ENCODE measurements around the gene FCHO1. TPM values are rescaled to one million over a fixed set of nuclear protein-coding genes. Genes with fewer than 3 reads are reported as not detected.

Gene FCHO1
- total and polyA plus RNA-seq, 7 experiments from 2014 or later, result 14.7 to 107 (median 79.3) TPM

- Histone ChIP-seq H3K27me3 (ENCODE audit: control insufficient read depth in 2 of 2, insufficient read depth in 2 of 2, low read length in 2 of 2) (no peaks in the 10 kb centered on the region), H3K4me3 (ENCODE audit: low read length) (no peak overlapping the region), H3K9me3 (ENCODE audit: control insufficient read depth in 2 of 3, low read length in 3 of 3) (no peaks in the 10 kb centered on the region), H3K4me1 (ENCODE audit: control insufficient read depth in 2 of 2, insufficient read depth in 2 of 2, low read length in 2 of 2) (no peaks in the 10 kb centered on the region), H3K36me3 (ENCODE audit: control insufficient read depth in 2 of 3, insufficient read depth in 3 of 3, low read length in 3 of 3) (peaks cover 0 to 17% (median 0%) of the 10 kb centered on the region in 3 experiments), H3K27ac (ENCODE audit: low read depth, low read length) (no peak overlapping the region)
- Mint-ChIP-seq H3K27me3 (no peaks in the 10 kb centered on the region), H3K36me3 (peaks cover 0 to 15% (median 6%) of the 10 kb centered on the region in 5 donors), H3K27ac (no peak overlapping the region), H3K4me3 (no peak overlapping the region), H3K4me1 (peaks cover 0 to 11% (median 0%) of the 10 kb centered on the region in 7 donors), H3K9me3 (no peaks in the 10 kb centered on the region)
- ATAC-seq, result no peak
- ChIA-PET CTCF (no interaction called here), POLR2A (no interaction called here)
- intact Hi-C loops (cut with micrococcal nuclease), result no loop called here
- no peak for DNase-seq
Observed at GRCh38 chr19:17739121-17739875, 12.0 kb upstream of the FCHO1 start.

- ChIA-PET CTCF (interaction anchor here (0.6 to 1.0 kb wide), 2 partner anchors 113 to 118 kb away, joined by 3 to 4 read pairs; partner anchors contain the start of gene RPL18A), POLR2A (interaction anchor here (0.7 to 1.5 kb wide), 4 partner anchors 10 to 534 kb away, joined by 3 to 8 read pairs (median 4); partner anchors contain the start of genes FCHO1, MAP1S and RPL18A)
Observed at GRCh38 chr19:17741456-17741855, 9.8 kb upstream of the FCHO1 start.

GRCh38 chr19:17743874-17744580, 7.2 kb upstream of the FCHO1 start:
- Mint-ChIP-seq H3K4me1 (peaks cover 10 to 29% (median 17%) of the 10 kb centered on the region in 7 donors), H3K36me3 (peaks cover 0 to 10% (median 0%) of the 10 kb centered on the region in 5 donors), H3K27me3 (no peaks in the 10 kb centered on the region), H3K4me3 (no peak overlapping the region), H3K27ac (peak overlapping the region in 4 of 9 donors; percentile 9 to 58 (median 50)), H3K9me3 (no peaks in the 10 kb centered on the region)
- no peak for DNase-seq
- CTCF ChIA-PET, result no interaction called here
- Histone ChIP-seq H3K27me3 (ENCODE audit: control insufficient read depth in 2 of 2, insufficient read depth in 2 of 2, low read length in 2 of 2) (no peaks in the 10 kb centered on the region), H3K4me1 (ENCODE audit: control insufficient read depth in 2 of 2, insufficient read depth in 2 of 2, low read length in 2 of 2) (peaks cover 10 to 14% of the 10 kb centered on the region in 2 donors), H3K4me3 (ENCODE audit: low read length) (no peak overlapping the region), H3K9me3 (ENCODE audit: control insufficient read depth in 2 of 3, low read length in 3 of 3) (no peaks in the 10 kb centered on the region), H3K36me3 (ENCODE audit: control insufficient read depth in 2 of 3, insufficient read depth in 3 of 3, low read length in 3 of 3) (no peaks in the 10 kb centered on the region), H3K27ac (ENCODE audit: low read depth, low read length) (no peak overlapping the region)
- no peak for ATAC-seq
- intact Hi-C loops (cut with micrococcal nuclease), result loop anchor here in 1 of 2 donors (10.0 kb wide), 1 partner anchor 669 kb away; the partner anchor contains the start of genes HAUS8 and MYO9B
- POLR2A ChIA-PET, result interaction anchor here (0.5 to 1.3 kb wide), 2 partner anchors 25 to 480 kb away, joined by 3 read pairs; partner anchors contain the start of gene MAP1S

More at GRCh38 chr19:17741456-17741855, 9.8 kb upstream of the FCHO1 start:
- Mint-ChIP-seq H3K27me3 (no peaks in the 10 kb centered on the region), H3K9me3 (no peaks in the 10 kb centered on the region), H3K4me1 (peaks cover 2 to 18% (median 3%) of the 10 kb centered on the region in 7 donors), H3K36me3 (peaks cover 0 to 11% (median 0%) of the 10 kb centered on the region in 5 donors), H3K4me3 (no peak overlapping the region), H3K27ac (peak overlapping the region in 1 of 9 donors; percentile 43)
- Histone ChIP-seq H3K36me3 (ENCODE audit: control insufficient read depth in 2 of 3, insufficient read depth in 3 of 3, low read length in 3 of 3) (peaks cover 0 to 2% (median 0%) of the 10 kb centered on the region in 3 experiments), H3K4me3 (ENCODE audit: low read length) (no peak overlapping the region), H3K9me3 (ENCODE audit: control insufficient read depth in 2 of 3, low read length in 3 of 3) (no peaks in the 10 kb centered on the region), H3K27me3 (ENCODE audit: control insufficient read depth in 2 of 2, insufficient read depth in 2 of 2, low read length in 2 of 2) (no peaks in the 10 kb centered on the region), H3K4me1 (ENCODE audit: control insufficient read depth in 2 of 2, insufficient read depth in 2 of 2, low read length in 2 of 2) (no peaks in the 10 kb centered on the region), H3K27ac (ENCODE audit: low read depth, low read length) (no peak overlapping the region)
- DNase-seq (no peak), ATAC-seq (no peak)
- intact Hi-C loops (cut with micrococcal nuclease), result loop anchor here in 1 of 2 donors (10.0 kb wide), 1 partner anchor 667 kb away; the partner anchor contains the start of genes HAUS8 and MYO9B

GRCh38 chr19:17747205-17748098, 3.8 kb upstream of the FCHO1 start:
- Mint-ChIP-seq H3K36me3 (peaks cover 0 to 16% (median 0%) of the 10 kb centered on the region in 5 donors), H3K4me3 (peak overlapping the region; percentile 87 to 100 (median 94)), H3K27me3 (no peaks in the 10 kb centered on the region), H3K27ac (peak overlapping the region; percentile 14 to 88 (median 72)), H3K4me1 (peaks cover 35 to 49% (median 39%) of the 10 kb centered on the region in 7 donors), H3K9me3 (no peaks in the 10 kb centered on the region)
- intact Hi-C loops (cut with micrococcal nuclease), result loop anchor here (1.0 to 10.0 kb wide), 9 partner anchors 28 to 673 kb away; partner anchors contain the start of genes MAP1S (in 2 of the 2), CCDC124 (in 1 of the 2), COLGALT1 (in 1 of the 2) and HAUS8 (in 1 of the 2)
- H3K4me1 ChIP-seq (ENCODE audit: control insufficient read depth in 2 of 2, insufficient read depth in 2 of 2, low read length in 2 of 2), result peaks cover 31 to 37% of the 10 kb centered on the region in 2 donors
- peak; percentile 96 for ATAC-seq
- ChIA-PET POLR2A (interaction anchor here (0.9 to 2.6 kb wide), 4 partner anchors 28 to 112 kb away, joined by 3 to 13 read pairs (median 6); partner anchors contain the start of genes MAP1S and RPL18A), CTCF (interaction anchor here (1.4 kb wide), 1 partner anchor 35 kb away, joined by 3 read pairs; no protein-coding TSS in a partner anchor)
- H3K36me3 ChIP-seq (ENCODE audit: control insufficient read depth in 2 of 3, insufficient read depth in 3 of 3, low read length in 3 of 3), result no peaks in the 10 kb centered on the region
- H3K27me3 ChIP-seq (ENCODE audit: control insufficient read depth in 2 of 2, insufficient read depth in 2 of 2, low read length in 2 of 2), result no peaks in the 10 kb centered on the region
- no peaks in the 10 kb centered on the region for H3K9me3 ChIP-seq (ENCODE audit: control insufficient read depth in 2 of 3, low read length in 3 of 3)
- DNase-seq, result peak; percentile 90 to 99 (median 95)
- peak overlapping the region; percentile 59 for H3K4me3 ChIP-seq (ENCODE audit: low read length)
- peak overlapping the region; percentile 73 for H3K27ac ChIP-seq (ENCODE audit: low read depth, low read length)

GRCh38 chr19:17748884-17749638, 2.2 kb upstream of the FCHO1 start:
- CTCF ChIA-PET, result interaction anchor here (1.3 kb wide), 1 partner anchor 26 kb away, joined by 4 read pairs; no protein-coding TSS in a partner anchor
- H3K4me1 Mint-ChIP-seq, result peaks cover 35 to 50% (median 42%) of the 10 kb centered on the region in 7 donors
- Histone ChIP-seq H3K4me3 (ENCODE audit: low read length) (no peak overlapping the region), H3K36me3 (ENCODE audit: control insufficient read depth in 2 of 3, insufficient read depth in 3 of 3, low read length in 3 of 3) (peaks cover 0 to 3% (median under 1%) of the 10 kb centered on the region in 3 experiments), H3K27ac (ENCODE audit: low read depth, low read length) (peak overlapping the region; percentile 88), H3K27me3 (ENCODE audit: control insufficient read depth in 2 of 2, insufficient read depth in 2 of 2, low read length in 2 of 2) (no peaks in the 10 kb centered on the region), H3K4me1 (ENCODE audit: control insufficient read depth in 2 of 2, insufficient read depth in 2 of 2, low read length in 2 of 2) (peaks cover 34 to 38% of the 10 kb centered on the region in 2 donors), H3K9me3 (ENCODE audit: control insufficient read depth in 2 of 3, low read length in 3 of 3) (no peaks in the 10 kb centered on the region)
- POLR2A ChIA-PET, result interaction anchor here (0.8 to 2.6 kb wide), 6 partner anchors 30 to 419 kb away, joined by 3 to 13 read pairs (median 4); partner anchors contain the start of genes JAK3, MAP1S and RPL18A
- no peaks in the 10 kb centered on the region for H3K9me3 Mint-ChIP-seq
- peaks cover 0 to 16% (median 0%) of the 10 kb centered on the region in 5 donors for H3K36me3 Mint-ChIP-seq
- peak overlapping the region; percentile 72 to 96 (median 93) for H3K27ac Mint-ChIP-seq
- DNase-seq (no peak), ATAC-seq (no peak)
- intact Hi-C loops (cut with micrococcal nuclease), result loop anchor here in 1 of 2 donors (10.0 kb wide), 1 partner anchor 674 kb away; the partner anchor contains the start of genes HAUS8 and MYO9B
- H3K27me3 Mint-ChIP-seq, result no peaks in the 10 kb centered on the region
- H3K4me3 Mint-ChIP-seq, result peak overlapping the region; percentile 87 to 100 (median 94)

Measured in naive thymus-derived CD4-positive, alpha-beta T cell (primary cell).